Adipocyte (in vitro differentiated cells): ENCODE results near the gene ZNF148.
A peak's percentile ranks its signal among the peaks of the same experiment; 100 is the strongest.
"Not testable (repeated sequence)": the region's sequence is repeated elsewhere in the genome, so short reads cannot be mapped to it uniquely, and the experiment has no call there.

ENCODE experiments used
- DNase-seq: peaks from one replicate; pipeline ENCODE4 v3.0.0-alpha.2; 2015; ENCODE audit warnings: low read depth
- H3K27me3 ChIP-seq: replicated peaks from 2 replicates; pipeline ENCODE4 v1.7.0; 2013; ENCODE audit warnings: mild to moderate bottlenecking, low read length, moderate library complexity; ENCODE audit not compliant: control insufficient read depth, insufficient read depth
- H3K36me3 ChIP-seq: 2 replicates; pipeline ENCODE4 v1.7.0; 2013; ENCODE audit warnings: low read length, mild to moderate bottlenecking, moderate library complexity; ENCODE audit not compliant: control insufficient read depth, insufficient read depth, severe bottlenecking
- H3K4me1 ChIP-seq: 2 replicates; pipeline ENCODE4 v1.7.0; 2013; ENCODE audit warnings: mild to moderate bottlenecking, low read length, moderate library complexity; ENCODE audit not compliant: control insufficient read depth, insufficient read depth
- H3K4me3 ChIP-seq: 2 replicates; pipeline ENCODE4 v1.7.0; 2013; ENCODE audit warnings: mild to moderate bottlenecking, low read length, moderate library complexity
- H3K9ac ChIP-seq: 2 replicates; pipeline ENCODE4 v1.7.0; 2013; ENCODE audit warnings: mild to moderate bottlenecking, low read length, moderate library complexity
- H3K9me3 ChIP-seq: 2 replicates; pipeline ENCODE4 v1.7.0; 2013; ENCODE audit warnings: mild to moderate bottlenecking, low read length, moderate library complexity; ENCODE audit not compliant: control insufficient read depth

The ZNF148 gene

DNA sequence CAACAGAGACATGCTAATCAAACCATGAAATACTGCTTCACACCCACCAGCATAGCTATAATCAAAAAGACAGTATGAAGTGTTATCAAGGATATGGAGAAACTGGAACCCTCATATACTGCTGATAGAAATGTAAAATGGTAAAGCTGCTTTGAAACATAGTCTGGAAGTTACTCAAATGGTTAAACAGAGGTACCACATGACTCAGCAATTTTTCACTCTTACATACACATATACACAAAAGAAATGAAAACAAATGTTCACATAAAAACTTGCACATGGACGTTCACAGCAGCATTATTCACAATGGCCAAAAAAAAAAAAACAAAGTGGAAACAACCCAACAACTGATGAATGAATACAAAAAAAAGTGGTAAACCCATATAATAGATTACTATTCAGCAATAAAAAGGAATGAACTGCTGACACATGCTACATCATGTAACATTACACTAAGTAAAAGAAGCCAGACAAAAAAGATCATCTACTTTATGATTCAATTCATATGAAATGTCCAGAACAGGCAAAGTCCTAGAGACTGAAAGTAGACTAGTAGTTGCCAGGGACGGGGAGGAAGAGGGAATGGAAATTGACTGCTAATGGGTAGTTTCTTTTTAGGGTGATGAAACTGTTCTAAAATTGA lies 23.2 kb downstream of the ZNF148 start:
- H3K4me3 ChIP-seq: peak overlapping the region; percentile 42
- peak; percentile 67 for DNase-seq
- H3K4me1 ChIP-seq: peaks cover 45% of the 10 kb centered on the region
- no peaks in the 10 kb centered on the region for H3K36me3 ChIP-seq
- no peak overlapping the region for H3K9ac ChIP-seq
- H3K27me3 ChIP-seq: no peaks in the 10 kb centered on the region
- no peaks in the 10 kb centered on the region for H3K9me3 ChIP-seq

DNA sequence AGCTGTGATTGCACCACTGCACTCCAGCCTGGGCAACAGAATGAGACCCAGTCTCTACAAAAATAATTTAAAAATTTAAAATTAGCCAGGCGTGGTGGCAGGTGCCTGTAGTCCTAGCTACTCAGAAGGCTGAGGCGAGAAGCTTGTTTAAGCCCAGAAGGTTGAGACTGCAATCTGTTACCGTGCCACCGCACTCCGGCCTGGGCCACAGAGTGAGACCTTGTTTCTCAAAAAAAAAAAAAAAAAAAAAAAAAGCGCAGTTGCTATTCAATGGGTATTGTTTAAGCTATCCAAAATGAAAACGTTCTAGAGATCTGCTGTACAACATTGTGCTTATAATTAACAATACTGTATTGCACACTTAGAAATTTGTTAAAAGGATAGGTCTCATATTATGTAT lies 24.0 kb downstream of the ZNF148 start:
- Histone ChIP-seq H3K27me3 (no peaks in the 10 kb centered on the region), H3K4me3 (no peak overlapping the region), H3K9me3 (peaks cover under 1% of the 10 kb centered on the region), H3K36me3 (no peaks in the 10 kb centered on the region), H3K9ac (no peak overlapping the region), H3K4me1 (peaks cover 38% of the 10 kb centered on the region)
- no peak for DNase-seq

DNA sequence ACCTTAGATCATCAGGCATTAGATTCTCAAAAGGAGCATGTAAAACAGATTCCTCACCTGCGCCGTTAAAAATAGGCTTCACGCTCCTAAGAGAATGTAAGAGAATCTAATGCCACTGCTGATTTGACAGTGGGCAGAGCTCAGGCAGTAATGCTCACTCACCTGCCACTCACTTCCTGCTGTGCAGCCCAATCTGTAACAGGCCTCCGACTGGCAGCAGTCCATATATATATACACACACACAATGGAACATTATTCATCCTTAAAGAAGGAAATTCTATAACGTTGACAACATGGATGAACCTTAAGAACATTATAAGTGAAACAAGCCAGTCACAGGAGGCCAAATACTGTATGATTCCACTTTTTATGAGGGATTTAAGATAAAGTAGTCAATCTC lies 24.5 kb downstream of the ZNF148 start:
- Histone ChIP-seq H3K9me3 (peaks cover 6% of the 10 kb centered on the region), H3K36me3 (no peaks in the 10 kb centered on the region), H3K9ac (no peak overlapping the region), H3K4me1 (peaks cover 32% of the 10 kb centered on the region), H3K27me3 (no peaks in the 10 kb centered on the region), H3K4me3 (no peak overlapping the region)
- no peak for DNase-seq

DNA sequence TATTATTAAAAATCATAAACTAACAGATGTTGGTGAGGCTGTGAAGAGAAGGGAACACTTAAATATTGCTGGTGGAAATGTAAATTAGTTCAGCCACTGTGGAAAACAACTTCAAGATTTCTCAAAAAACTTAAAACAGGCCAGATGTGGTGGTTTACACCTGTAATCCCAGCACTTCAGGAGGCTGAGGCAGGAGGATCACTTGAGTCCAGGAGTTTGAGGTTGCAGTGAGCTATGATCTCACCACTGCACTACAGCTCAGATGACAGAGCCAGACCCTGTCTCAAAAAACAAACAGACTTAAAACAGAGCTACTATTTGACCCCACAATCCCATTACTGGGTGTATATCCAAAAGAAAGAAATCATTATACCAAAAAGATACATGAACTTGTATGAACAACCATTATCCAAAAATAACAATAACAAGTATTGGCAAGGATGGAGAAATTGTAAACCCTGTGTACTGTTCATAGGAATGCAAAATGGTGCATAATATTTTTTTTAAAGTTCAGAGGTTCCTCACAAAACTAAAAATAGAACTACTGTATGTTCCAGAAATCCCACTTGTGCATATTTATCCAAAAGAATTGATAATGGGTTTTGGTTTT lies 25.5 kb downstream of the ZNF148 start:
- H3K9ac ChIP-seq: no peak overlapping the region
- H3K4me3 ChIP-seq: no peak overlapping the region
- no peaks in the 10 kb centered on the region for H3K36me3 ChIP-seq
- peaks cover 23% of the 10 kb centered on the region for H3K4me1 ChIP-seq
- peaks cover 6% of the 10 kb centered on the region for H3K9me3 ChIP-seq
- H3K27me3 ChIP-seq: no peaks in the 10 kb centered on the region
- peak; percentile 9 for DNase-seq

DNA sequence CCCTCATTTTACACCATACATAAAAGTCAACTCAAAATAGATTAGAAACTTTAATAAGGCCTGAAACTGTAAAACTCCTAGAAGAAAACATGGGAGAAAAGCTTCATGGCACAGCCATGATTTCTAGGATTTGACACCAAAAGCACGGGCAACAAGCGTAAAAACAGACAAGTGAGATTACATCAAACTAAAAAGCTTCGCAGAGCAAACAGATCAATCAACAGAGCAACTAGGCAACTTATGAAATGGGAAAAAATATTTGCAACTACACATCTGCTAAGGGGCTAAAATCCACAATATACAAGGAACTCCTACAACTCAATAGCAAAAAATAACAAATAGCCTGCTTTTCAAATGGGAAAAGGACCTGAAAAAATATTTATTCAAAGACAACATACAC lies 26.1 kb downstream of the ZNF148 start:
- Histone ChIP-seq H3K27me3 (no peaks in the 10 kb centered on the region), H3K4me1 (peaks cover 19% of the 10 kb centered on the region), H3K36me3 (no peaks in the 10 kb centered on the region), H3K9ac (no peak overlapping the region), H3K9me3 (peaks cover 6% of the 10 kb centered on the region), H3K4me3 (no peak overlapping the region)
- no peak for DNase-seq

DNA sequence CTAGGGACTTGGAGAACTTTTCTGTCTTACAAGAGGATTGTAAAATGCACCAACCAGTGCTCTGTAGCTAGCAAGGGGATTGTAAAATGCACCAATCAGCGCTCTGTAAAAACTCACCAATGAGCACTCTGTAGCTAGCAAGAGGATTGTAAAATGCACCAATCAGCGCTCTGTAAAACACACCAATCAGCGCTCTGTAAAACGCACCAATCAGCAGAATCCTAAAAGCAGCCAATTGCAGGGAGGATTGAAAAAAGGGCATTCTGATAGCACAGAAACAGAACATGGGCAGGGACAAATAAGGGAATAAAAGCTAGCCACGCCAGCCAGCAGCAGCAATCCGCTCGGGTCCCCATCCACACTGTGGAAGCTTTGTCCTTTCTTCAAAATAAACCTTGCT lies 31.8 kb downstream of the ZNF148 start:
- not testable (repeated sequence) for H3K9ac ChIP-seq, H3K36me3 ChIP-seq, H3K27me3 ChIP-seq, H3K9me3 ChIP-seq, DNase-seq, H3K4me3 ChIP-seq, H3K4me1 ChIP-seq

DNA sequence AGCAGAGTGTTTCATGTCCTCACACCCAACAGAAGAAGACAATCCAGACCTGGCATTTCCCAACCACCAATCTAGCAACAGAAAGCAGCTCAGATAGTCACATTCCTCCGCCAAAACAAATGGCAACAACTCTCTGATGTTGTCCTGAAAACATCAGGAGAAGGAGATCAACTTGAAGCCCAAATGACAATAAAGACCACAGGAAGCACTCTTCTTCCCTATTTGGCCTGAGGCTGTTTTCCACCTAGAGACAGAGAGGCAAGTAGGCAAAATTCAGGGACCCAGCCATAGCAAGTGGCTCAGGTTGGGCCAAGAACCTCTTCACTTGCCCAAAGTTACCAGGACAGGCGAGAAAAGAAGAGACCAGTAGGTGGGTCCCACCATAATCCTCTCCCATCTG lies 35.0 kb downstream of the ZNF148 start:
- H3K9me3 ChIP-seq: no peaks in the 10 kb centered on the region
- no peak for DNase-seq
- H3K4me3 ChIP-seq: no peak overlapping the region
- no peaks in the 10 kb centered on the region for H3K27me3 ChIP-seq
- peaks cover 8% of the 10 kb centered on the region for H3K4me1 ChIP-seq
- H3K9ac ChIP-seq: no peak overlapping the region
- H3K36me3 ChIP-seq: no peaks in the 10 kb centered on the region

DNA sequence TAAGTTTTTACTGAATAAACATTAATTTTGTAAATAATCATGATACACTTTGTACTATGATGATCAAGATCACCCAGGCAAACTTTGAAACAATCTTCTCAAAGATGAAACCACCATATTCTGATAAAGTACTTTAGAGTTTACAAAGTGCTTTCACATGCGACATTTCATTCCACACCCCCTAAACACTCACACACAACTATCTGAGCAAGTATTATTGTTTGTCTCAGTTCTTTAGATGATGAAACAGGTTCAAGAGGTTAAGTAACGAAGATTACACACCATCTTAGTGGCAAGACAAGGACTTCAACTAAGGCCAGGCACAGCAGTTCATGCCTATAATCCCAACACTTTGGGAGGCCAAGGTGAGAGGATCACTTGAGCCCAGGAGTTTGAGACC lies 37.6 kb downstream of the ZNF148 start:
- DNase-seq: no peak
- Histone ChIP-seq H3K9ac (no peak overlapping the region), H3K9me3 (no peaks in the 10 kb centered on the region), H3K4me3 (no peak overlapping the region), H3K27me3 (no peaks in the 10 kb centered on the region), H3K36me3 (no peaks in the 10 kb centered on the region), H3K4me1 (peaks cover 27% of the 10 kb centered on the region)

DNA sequence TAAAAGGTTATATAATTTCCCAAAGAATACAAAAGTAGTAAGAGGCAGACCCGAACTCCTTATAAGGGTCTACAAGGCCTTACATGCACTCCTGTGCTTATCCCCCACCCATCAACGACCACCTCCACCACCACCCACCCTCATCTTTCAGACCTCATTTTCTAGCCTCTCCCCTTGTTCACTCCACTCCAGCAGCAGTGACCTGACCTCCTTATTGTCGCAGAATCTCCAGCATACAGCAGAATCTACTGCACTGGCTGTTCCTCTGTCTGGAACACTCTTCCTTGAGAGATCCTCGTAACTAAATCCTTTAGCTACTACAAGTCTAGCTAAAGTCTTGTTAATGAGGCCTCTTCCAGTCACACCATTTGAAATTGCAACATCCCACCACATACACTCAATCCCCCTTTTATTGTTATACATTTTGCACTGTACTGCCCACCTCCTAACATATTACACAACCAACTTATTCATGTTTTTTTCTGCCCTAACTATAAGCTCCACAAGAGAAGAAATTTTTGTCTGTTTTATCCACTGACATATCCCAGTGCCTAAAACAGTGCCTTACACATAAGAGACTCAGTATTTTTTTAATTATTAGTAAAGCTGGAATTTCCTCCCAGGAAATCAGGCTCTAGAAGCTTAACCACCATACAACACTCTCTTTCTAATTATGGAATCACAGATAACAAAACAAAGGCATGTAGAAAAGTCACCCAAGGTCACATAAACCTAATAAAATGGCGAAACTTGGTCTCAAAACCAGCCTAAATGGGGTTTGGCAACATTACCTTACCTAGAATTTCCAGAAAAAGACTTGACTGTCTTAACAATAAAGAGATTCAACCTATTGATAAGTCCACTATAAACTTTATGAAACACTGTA lies 40.2 kb downstream of the ZNF148 start:
- H3K9me3 ChIP-seq: no peaks in the 10 kb centered on the region

DNA sequence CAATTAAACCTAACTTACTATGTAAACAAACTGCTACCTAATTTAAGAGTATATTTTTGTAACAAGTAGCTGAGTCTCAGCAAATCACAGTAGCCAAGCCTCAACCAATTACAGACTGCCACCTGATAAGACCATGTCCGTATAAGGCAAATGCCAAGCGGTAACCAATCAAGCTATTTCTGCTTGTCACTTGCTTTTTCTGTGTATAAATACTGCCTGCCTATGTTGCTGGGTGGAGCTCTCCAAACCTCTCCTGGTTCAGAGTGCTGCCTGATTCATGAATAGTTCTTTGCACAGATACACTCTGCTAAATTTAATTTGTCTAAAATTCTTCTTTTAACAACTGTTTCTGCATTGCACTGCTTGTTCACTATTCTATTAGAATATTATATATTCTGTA lies 42.6 kb downstream of the ZNF148 start:
- no peaks in the 10 kb centered on the region for H3K27me3 ChIP-seq
- no peak overlapping the region for H3K4me3 ChIP-seq
- H3K9ac ChIP-seq: no peak overlapping the region
- H3K4me1 ChIP-seq: peaks cover 27% of the 10 kb centered on the region
- peaks cover under 1% of the 10 kb centered on the region for H3K36me3 ChIP-seq
- no peaks in the 10 kb centered on the region for H3K9me3 ChIP-seq
- no peak for DNase-seq

More for the DNA sequence above, 40.2 kb downstream of the ZNF148 start:
- H3K27me3 ChIP-seq: no peaks in the 10 kb centered on the region
- H3K9ac ChIP-seq: no peak overlapping the region
- no peak for DNase-seq
- H3K36me3 ChIP-seq: no peaks in the 10 kb centered on the region
- no peak overlapping the region for H3K4me3 ChIP-seq
- peaks cover 27% of the 10 kb centered on the region for H3K4me1 ChIP-seq

DNA sequence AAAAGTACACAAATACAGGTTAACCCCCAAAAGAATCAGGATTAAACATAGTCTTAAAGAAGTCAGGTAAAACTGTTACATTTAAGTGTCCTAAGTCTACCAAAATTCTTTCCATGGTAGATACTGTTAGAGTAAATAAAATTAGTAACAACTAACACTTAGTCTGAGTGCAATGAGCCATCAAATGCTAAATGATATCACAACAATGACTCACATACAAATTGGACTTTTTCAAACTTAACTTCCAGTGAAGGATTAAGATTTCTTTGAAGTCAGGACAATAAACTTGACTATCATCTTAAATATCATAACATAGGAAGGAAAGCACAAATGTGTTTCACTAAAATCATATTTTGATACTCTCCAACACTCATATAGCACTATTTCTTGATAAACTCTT lies 43.9 kb downstream of the ZNF148 start:
- Histone ChIP-seq H3K4me1 (peaks cover 27% of the 10 kb centered on the region), H3K9ac (no peak overlapping the region), H3K4me3 (no peak overlapping the region), H3K9me3 (no peaks in the 10 kb centered on the region), H3K36me3 (peaks cover 10% of the 10 kb centered on the region), H3K27me3 (no peaks in the 10 kb centered on the region)
- no peak for DNase-seq
